ENCODE data around the gene SCO2. TPM values are rescaled to one million over a fixed set of nuclear protein-coding genes. Genes with fewer than 3 reads are reported as not detected.

SCO2 gene
- total RNA-seq, 2 donors from 2014 or later, result 0.94 TPM; not detected in 1

- no peaks in the 10 kb centered on the region for H3K9me3 ChIP-seq
- TF ChIP-seq CTCF (IDR thresholded peaks at IDR 0.05), result no peak
- H3K4me1 ChIP-seq, result no peaks in the 10 kb centered on the region
- no peak for DNase-seq (ENCODE audit: low spot score)
- peaks cover 0 to 6% of the 10 kb centered on the region in 2 donors for H3K27me3 ChIP-seq
- no peak overlapping the region for H3K27ac ChIP-seq
- H3K36me3 ChIP-seq, result no peaks in the 10 kb centered on the region
- H3K4me3 ChIP-seq, result no peak overlapping the region
These were observed 38.0 kb downstream of the SCO2 start for GRCh38 chr22:50487290-50488005.

- Histone ChIP-seq H3K4me1 (peaks cover 0 to 5% of the 10 kb centered on the region in 2 donors), H3K27me3 (peaks cover 6 to 13% of the 10 kb centered on the region in 2 donors), H3K9me3 (no peaks in the 10 kb centered on the region), H3K4me3 (no peak within 1 kb of the TSS), H3K27ac (no peak within 1 kb of the TSS), H3K36me3 (no peaks in the 10 kb centered on the region)
- DNase-seq (ENCODE audit: low spot score), result no peak
- TF ChIP-seq CTCF (IDR thresholded peaks at IDR 0.05), result no peak
These were observed 38.7 kb downstream of the SCO2 start, which contains the start of gene MIOX for GRCh38 chr22:50486561-50487289. TSS of gene MIOX (plus strand) at chr22:50486859. CDS start at chr22:50486898, 39 bp downstream.

- TF ChIP-seq CTCF (IDR thresholded peaks at IDR 0.05), result no peak
- DNase-seq (ENCODE audit: low spot score), result no peak
- Histone ChIP-seq H3K4me3 (no peak overlapping the region), H3K9me3 (no peaks in the 10 kb centered on the region), H3K36me3 (no peaks in the 10 kb centered on the region), H3K4me1 (peaks cover 0 to 14% of the 10 kb centered on the region in 2 donors), H3K27ac (no peak overlapping the region), H3K27me3 (peaks cover 12 to 23% of the 10 kb centered on the region in 2 donors)
These were observed 39.9 kb downstream of the SCO2 start for GRCh38 chr22:50485221-50486131.

- peaks cover 12 to 23% of the 10 kb centered on the region in 2 donors for H3K27me3 ChIP-seq
- peaks cover 0 to 14% of the 10 kb centered on the region in 2 donors for H3K4me1 ChIP-seq
These were observed 41.2 kb downstream of the SCO2 start for GRCh38 chr22:50483977-50484853.

More at GRCh38 chr22:50483977-50484853, 41.2 kb downstream of the SCO2 start:
- no peak for DNase-seq (ENCODE audit: low spot score)
- no peak for TF ChIP-seq CTCF (IDR thresholded peaks at IDR 0.05)
- no peaks in the 10 kb centered on the region for H3K9me3 ChIP-seq
- H3K27ac ChIP-seq, result no peak overlapping the region
- no peak overlapping the region for H3K4me3 ChIP-seq
- H3K36me3 ChIP-seq, result no peaks in the 10 kb centered on the region
